GM18511 (cell line): ENCODE measurements around the gene FRAT2.

Experiments
- ATAC-seq: cut with Tn5 transposase; IDR thresholded peaks from one replicate; pipeline ENCODE4 v1.9.1; 2021; ENCODE audit warnings: mild to moderate bottlenecking, moderate library complexity; ENCODE audit not compliant: unreplicated experiment

FRAT2 gene

GRCh38 chr10:97334370-97335175, at the start of gene FRAT2:
FRAT2 (minus strand) TSS chr10:97334729; CDS start chr10:97334572, 157 bp downstream.
- peak; percentile 88 for ATAC-seq

- ATAC-seq: no peak
Observed at GRCh38 chr10:97384156-97384555, 49.6 kb upstream of the FRAT2 start.

GRCh38 chr10:97383159-97383558, 48.6 kb upstream of the FRAT2 start:
- no peak for ATAC-seq

GRCh38 chr10:97381626-97382025, 47.1 kb upstream of the FRAT2 start:
- no peak for ATAC-seq

- no peak for ATAC-seq
Observed at GRCh38 chr10:97380516-97380915, 46.0 kb upstream of the FRAT2 start.

GRCh38 chr10:97378933-97379921, 44.7 kb upstream of the FRAT2 start:
- no peak for ATAC-seq

GRCh38 chr10:97376413-97376812, 41.9 kb upstream of the FRAT2 start:
- ATAC-seq: no peak

GRCh38 chr10:97373456-97373855, 38.9 kb upstream of the FRAT2 start:
- ATAC-seq: no peak

- no peak for ATAC-seq
Observed at GRCh38 chr10:97372233-97372875, 37.8 kb upstream of the FRAT2 start.

- no peak for ATAC-seq
Observed at GRCh38 chr10:97371696-97372095, 37.2 kb upstream of the FRAT2 start.

- no peak for ATAC-seq
Observed at GRCh38 chr10:97367126-97367649, 32.7 kb upstream of the FRAT2 start.

GRCh38 chr10:97366572-97366971, 32.0 kb upstream of the FRAT2 start:
- ATAC-seq: no peak

GRCh38 chr10:97365761-97366351, 31.3 kb upstream of the FRAT2 start:
- no peak for ATAC-seq

GRCh38 chr10:97363071-97363470, 28.5 kb upstream of the FRAT2 start:
- ATAC-seq: no peak

- no peak for ATAC-seq
Observed at GRCh38 chr10:97362310-97363033, 27.9 kb upstream of the FRAT2 start.

- ATAC-seq: no peak
Observed at GRCh38 chr10:97361537-97361901, 27.0 kb upstream of the FRAT2 start.

- no peak for ATAC-seq
Observed at GRCh38 chr10:97360705-97361536, 26.4 kb upstream of the FRAT2 start.

GRCh38 chr10:97358781-97359180, 24.3 kb upstream of the FRAT2 start:
- ATAC-seq: no peak

- ATAC-seq: no peak
Observed at GRCh38 chr10:97358349-97358748, 23.8 kb upstream of the FRAT2 start.
